HG03432 (cell line): Measurements from ENCODE around the gene ARHGAP32.
"Not testable (repeated sequence)": the region's sequence is repeated elsewhere in the genome, so short reads cannot be mapped to it uniquely, and the experiment has no call there.

Experiments used
- ATAC-seq: cut with Tn5 transposase; IDR thresholded peaks from one replicate; pipeline ENCODE4 v1.9.1; 2021; ENCODE audit warnings: mild to moderate bottlenecking, moderate library complexity; ENCODE audit not compliant: unreplicated experiment

Gene ARHGAP32

GRCh38 chr11:129204150-129204838 is 12.2 kb upstream of the ARHGAP32 start:
- ATAC-seq: no peak

- ATAC-seq: no peak
These were observed 10.5 kb upstream of the ARHGAP32 start for GRCh38 chr11:129202646-129203045.

- no peak for ATAC-seq
These were observed 3.6 kb upstream of the ARHGAP32 start for GRCh38 chr11:129195682-129196081.

- ATAC-seq: no peak
These were observed 476 bp downstream of the ARHGAP32 start for GRCh38 chr11:129191649-129192048.

- ATAC-seq: no peak
These were observed 2.0 kb downstream of the ARHGAP32 start for GRCh38 chr11:129190087-129190486.

- ATAC-seq: no peak
These were observed 2.5 kb downstream of the ARHGAP32 start for GRCh38 chr11:129189646-129190045.

- not testable (repeated sequence) for ATAC-seq
These were observed 7.0 kb downstream of the ARHGAP32 start for GRCh38 chr11:129185082-129185481.

- ATAC-seq: no peak
These were observed 7.5 kb downstream of the ARHGAP32 start for GRCh38 chr11:129184581-129184980.

GRCh38 chr11:129167315-129167714 is 24.8 kb downstream of the ARHGAP32 start:
- ATAC-seq: no peak

- no peak for ATAC-seq
These were observed 28.4 kb downstream of the ARHGAP32 start for GRCh38 chr11:129163714-129164164.

GRCh38 chr11:129157080-129157479 is 35.0 kb downstream of the ARHGAP32 start:
- not testable (repeated sequence) for ATAC-seq

- no peak for ATAC-seq
These were observed 36.4 kb downstream of the ARHGAP32 start for GRCh38 chr11:129155745-129156144.

GRCh38 chr11:129148487-129148886 is 43.6 kb downstream of the ARHGAP32 start:
- no peak for ATAC-seq

- ATAC-seq: no peak
These were observed 45.9 kb downstream of the ARHGAP32 start for GRCh38 chr11:129146191-129146590.

GRCh38 chr11:129145276-129145675 is 46.8 kb downstream of the ARHGAP32 start:
- ATAC-seq: no peak

- no peak for ATAC-seq
These were observed 47.9 kb downstream of the ARHGAP32 start for GRCh38 chr11:129144256-129144655.

- ATAC-seq: no peak
These were observed 48.8 kb downstream of the ARHGAP32 start for GRCh38 chr11:129143335-129143734.

GRCh38 chr11:129141748-129142523 is 50.2 kb downstream of the ARHGAP32 start:
- no peak for ATAC-seq

- no peak for ATAC-seq
These were observed 60.8 kb downstream of the ARHGAP32 start for GRCh38 chr11:129131316-129131715.

GRCh38 chr11:129128881-129129620 is 63.1 kb downstream of the ARHGAP32 start:
- ATAC-seq: not testable (repeated sequence)

GRCh38 chr11:129119036-129119435 is 73.1 kb downstream of the ARHGAP32 start:
- ATAC-seq: no peak
